HEK293 (cell line): ENCODE results near the gene CDKAL1.
A peak's percentile ranks its signal among the peaks of the same experiment; 100 is the strongest.

ENCODE experiments used
- CTCF ChIA-PET: fragments of 350-600 bp; formaldehyde crosslinking; extraction: SDS; loops from one replicate; lab custom pipeline; 2021; ENCODE audit warnings: antibody characterized with exemption; lab: Yijun Ruan, JAX
- POLR2A ChIA-PET: fragments of 300-600 bp; formaldehyde crosslinking; extraction: SDS; loops from one replicate; lab custom pipeline; 2020; ENCODE audit warnings: antibody characterized with exemption, inconsistent platforms; lab: Yijun Ruan, JAX
- H3K27ac ChIP-seq: fragments of 200-500 bp; sonication (Bioruptor generic); 2 replicates; pipeline ENCODE4 v1.5.1; 2014; ENCODE audit warnings: low read depth, low read length, control low read depth, inconsistent platforms; ENCODE audit errors: extremely low read depth
- H3K36me3 ChIP-seq, 2 experiments: fragments of 200-500 bp in 1 of 2; sonication (Bioruptor generic) in 1 of 2; 1 replicate in 1 of 2; 2 replicates in 1 of 2; pipeline ENCODE4 v1.5.1; 2014 to 2017; ENCODE audit warnings: inconsistent platforms in 2 of 2, low read length in 2 of 2; ENCODE audit not compliant: control insufficient read depth in 2 of 2, insufficient read depth in 1 of 2
- H3K4me1 ChIP-seq: fragments of 200-500 bp; sonication (Bioruptor generic); 2 replicates; pipeline ENCODE4 v1.5.1; 2014; ENCODE audit warnings: mild to moderate bottlenecking, low read length, inconsistent platforms; ENCODE audit not compliant: control insufficient read depth, insufficient read depth
- H3K4me3 ChIP-seq: 2 replicates; pipeline ENCODE4 v1.5.1; 2011; ENCODE audit warnings: low read depth, mild to moderate bottlenecking, control low read depth, low read length, moderate library complexity
- H3K9me3 ChIP-seq: fragments of 200-500 bp; sonication (Bioruptor generic); 2 replicates; pipeline ENCODE4 v1.5.1; 2014; ENCODE audit warnings: low read depth, low read length, inconsistent platforms; ENCODE audit not compliant: control insufficient read depth, insufficient read depth
- KLF1 ChIP-seq: fragments of 450-650 bp; formaldehyde crosslinking; IDR thresholded peaks from 2 replicates; pipeline ENCODE4 v1.5.1; 2016; ENCODE audit warnings: missing biosample characterization, missing genetic modification characterization
- KLF16 ChIP-seq: fragments of 450-650 bp; formaldehyde crosslinking; IDR thresholded peaks from 2 replicates; pipeline ENCODE4 v1.5.1; 2017; ENCODE audit warnings: missing biosample characterization, missing genetic modification characterization
- PRDM4 ChIP-seq: fragments of 450-650 bp; formaldehyde crosslinking; IDR thresholded peaks from 2 replicates; pipeline ENCODE4 v1.5.1; 2017; ENCODE audit warnings: missing biosample characterization, missing genetic modification characterization
- SCRT2 ChIP-seq: fragments of 450-650 bp; formaldehyde crosslinking; IDR thresholded peaks from 2 replicates; pipeline ENCODE4 v1.5.1; 2016; ENCODE audit warnings: missing biosample characterization, missing genetic modification characterization
- SP7 ChIP-seq: fragments of 450-650 bp; formaldehyde crosslinking; IDR thresholded peaks from 2 replicates; pipeline ENCODE4 v1.5.1; 2016; ENCODE audit warnings: missing biosample characterization, missing genetic modification characterization
- ZBTB10 ChIP-seq: fragments of 450-650 bp; formaldehyde crosslinking; IDR thresholded peaks from 2 replicates; pipeline ENCODE4 v1.5.1; 2016; ENCODE audit warnings: missing biosample characterization, missing genetic modification characterization
- ZFHX2 ChIP-seq: fragments of 450-650 bp; formaldehyde crosslinking; conservative IDR thresholded peaks from 2 replicates; pipeline ENCODE4 v1.5.1; 2016; ENCODE audit warnings: missing biosample characterization, missing genetic modification characterization
- ZNF121 ChIP-seq: fragments of 450-650 bp; formaldehyde crosslinking; IDR thresholded peaks from 2 replicates; pipeline ENCODE4 v1.5.1; 2016; ENCODE audit warnings: missing biosample characterization, missing genetic modification characterization
- ZNF529 ChIP-seq: fragments of 450-650 bp; formaldehyde crosslinking; IDR thresholded peaks from 2 replicates; pipeline ENCODE4 v1.5.1; 2017; ENCODE audit warnings: missing genetic modification characterization, missing biosample characterization; ENCODE audit not compliant: insufficient replicate concordance
- ZNF585B ChIP-seq: fragments of 450-650 bp; formaldehyde crosslinking; IDR thresholded peaks from 2 replicates; pipeline ENCODE4 v1.5.1; 2016; ENCODE audit warnings: missing biosample characterization, missing genetic modification characterization
- ZNF645 ChIP-seq: fragments of 450-650 bp; formaldehyde crosslinking; IDR thresholded peaks from 2 replicates; pipeline ENCODE4; 2016; ENCODE audit warnings: missing biosample characterization, missing genetic modification characterization
- TF ChIP-seq, protein P1 (sequence below): fragments of 450-650 bp; formaldehyde crosslinking; IDR thresholded peaks from 2 replicates; pipeline ENCODE4 v1.5.1; 2017; ENCODE audit warnings: missing biosample characterization, missing genetic modification characterization

CDKAL1 gene

GRCh38 chr6:21110684-21111083, 576.4 kb downstream of the CDKAL1 start:
- H3K27ac ChIP-seq, result no peak overlapping the region
- H3K9me3 ChIP-seq, result no peaks in the 10 kb centered on the region
- TF ChIP-seq KLF16 (tag by site-specific recombination), result no peak
- TF ChIP-seq ZNF121 (tag by site-specific recombination), result 0 out of 2 replicates have a peak, but pooled peaks have one; percentile 46
- CTCF ChIA-PET, result no interaction called here
- H3K4me3 ChIP-seq, result no peak overlapping the region
- POLR2A ChIA-PET, result no interaction called here
- peaks cover 4% of the 10 kb centered on the region; the same call in 1 of the 2 replicates for H3K4me1 ChIP-seq
- H3K36me3 ChIP-seq, result no peaks in the 10 kb centered on the region

- TF ChIP-seq ZNF529 (tag by site-specific recombination), result no peak
- peak; percentile 83 for TF ChIP-seq SP7 (tag by site-specific recombination)
- TF ChIP-seq ZNF121 (tag by site-specific recombination), result 0 out of 2 replicates have a peak, but pooled peaks have one; percentile 3
- no peak for TF ChIP-seq ZNF645 (tag by site-specific recombination)
- 0 out of 2 replicates have a peak, but pooled peaks have one; percentile 26 for TF ChIP-seq PRDM4
- no peak for TF ChIP-seq ZNF585B (tag by site-specific recombination)
- TF ChIP-seq ZFHX2 (tag by site-specific recombination), result no peak
- Histone ChIP-seq H3K27ac (no peak overlapping the region), H3K4me1 (peaks cover 4% of the 10 kb centered on the region; the same call in 1 of the 2 replicates), H3K36me3 (no peaks in the 10 kb centered on the region), H3K4me3 (no peak overlapping the region), H3K9me3 (no peaks in the 10 kb centered on the region)
- ChIA-PET POLR2A (no interaction called here), CTCF (no interaction called here)
These were observed 577.0 kb downstream of the CDKAL1 start for GRCh38 chr6:21111093-21111725.

GRCh38 chr6:21115111-21115510, 580.9 kb downstream of the CDKAL1 start:
- CTCF ChIA-PET, result interaction anchor here (0.5 to 0.6 kb wide), 2 partner anchors 142 to 823 kb away, joined by 3 to 4 read pairs; no protein-coding TSS in a partner anchor
- Histone ChIP-seq H3K4me1 (peaks cover 4% of the 10 kb centered on the region; the same call in 1 of the 2 replicates), H3K4me3 (no peak overlapping the region), H3K27ac (no peak overlapping the region), H3K9me3 (no peaks in the 10 kb centered on the region), H3K36me3 (no peaks in the 10 kb centered on the region)
- POLR2A ChIA-PET, result interaction anchor here (0.6 kb wide), 1 partner anchor 9 kb away, joined by 5 read pairs; no protein-coding TSS in a partner anchor
- TF ChIP-seq ZBTB10 (tag by site-specific recombination), result no peak
- peak; percentile 34; the same call in 1 of the 2 replicates for TF ChIP-seq SCRT2 (tag by site-specific recombination)
- TF ChIP-seq, protein P1, sequence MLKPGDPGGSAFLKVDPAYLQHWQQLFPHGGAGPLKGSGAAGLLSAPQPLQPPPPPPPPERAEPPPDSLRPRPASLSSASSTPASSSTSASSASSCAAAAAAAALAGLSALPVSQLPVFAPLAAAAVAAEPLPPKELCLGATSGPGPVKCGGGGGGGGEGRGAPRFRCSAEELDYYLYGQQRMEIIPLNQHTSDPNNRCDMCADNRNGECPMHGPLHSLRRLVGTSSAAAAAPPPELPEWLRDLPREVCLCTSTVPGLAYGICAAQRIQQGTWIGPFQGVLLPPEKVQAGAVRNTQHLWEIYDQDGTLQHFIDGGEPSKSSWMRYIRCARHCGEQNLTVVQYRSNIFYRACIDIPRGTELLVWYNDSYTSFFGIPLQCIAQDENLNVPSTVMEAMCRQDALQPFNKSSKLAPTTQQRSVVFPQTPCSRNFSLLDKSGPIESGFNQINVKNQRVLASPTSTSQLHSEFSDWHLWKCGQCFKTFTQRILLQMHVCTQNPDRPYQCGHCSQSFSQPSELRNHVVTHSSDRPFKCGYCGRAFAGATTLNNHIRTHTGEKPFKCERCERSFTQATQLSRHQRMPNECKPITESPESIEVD (tag by site-specific recombination), result peak; percentile 18; the same call in 1 of the 2 replicates
- no peak for TF ChIP-seq KLF1 (tag by site-specific recombination)
